Measurements from ENCODE around the gene NXN. TPM values are rescaled to one million over a fixed set of nuclear protein-coding genes. Genes with fewer than 3 reads are reported as not detected.
"Not testable (repeated sequence)": the region's sequence is repeated elsewhere in the genome, so short reads cannot be mapped to it uniquely, and the experiment has no call there.

The NXN gene
- polyA plus RNA-seq, 1 donor from 2014 or later: 14.8 TPM

DNA sequence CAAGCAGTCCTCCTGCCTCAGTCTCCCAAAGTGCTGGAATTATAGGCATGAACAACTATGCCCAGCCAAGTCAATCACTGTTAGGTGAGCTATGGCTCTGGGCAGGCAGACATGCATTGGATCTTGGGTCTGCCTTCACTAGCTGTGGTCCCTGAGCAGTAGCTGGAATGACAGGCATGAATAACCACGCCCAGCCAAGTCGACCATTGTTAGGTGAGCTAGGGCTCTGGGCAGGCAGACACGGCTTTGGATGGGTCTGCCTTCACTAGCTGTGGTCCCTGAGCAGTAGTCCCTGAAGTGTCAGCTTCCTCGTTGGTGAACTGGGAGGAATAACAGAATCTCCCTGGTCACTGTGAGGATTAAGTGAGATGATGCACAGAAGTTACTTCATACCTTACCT, 191.0 kb downstream of the NXN start (continued):
- TF ChIP-seq MXI1 (conservative IDR thresholded peaks at IDR 0.05; ENCODE audit: poor library complexity, severe bottlenecking): no peak
- no peak for TF ChIP-seq POLR2AphosphoS5 (IDR thresholded peaks at IDR 0.05)

DNA sequence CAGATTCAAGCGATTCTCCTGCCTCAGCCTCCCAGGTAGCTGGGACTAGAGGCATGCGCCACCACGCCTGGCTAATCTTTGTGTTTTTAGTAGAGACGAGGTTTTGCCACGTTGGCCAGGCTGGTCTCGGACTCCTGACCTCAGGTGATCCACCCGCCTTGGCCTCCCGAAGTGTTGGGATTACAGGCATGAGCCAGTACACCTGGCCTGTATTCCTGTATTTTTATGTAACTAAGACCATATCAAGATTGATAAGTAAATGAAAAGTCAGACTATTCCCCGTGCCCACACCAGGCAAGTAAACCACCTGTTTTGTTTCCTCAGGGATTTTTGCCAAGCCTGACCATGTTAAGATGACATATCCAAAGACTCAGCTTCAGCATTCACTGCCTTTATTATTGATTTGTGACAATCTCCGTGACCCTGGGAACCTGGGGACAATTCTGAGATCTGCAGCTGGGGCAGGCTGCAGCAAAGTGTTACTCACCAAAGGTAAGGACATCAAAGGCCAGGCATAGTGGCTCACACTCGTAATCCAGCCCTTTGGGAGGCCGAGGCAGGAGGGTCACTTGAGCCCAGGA, 191.8 kb downstream of the NXN start:
- Histone ChIP-seq H3K27ac (ENCODE audit: low read length) (no peak overlapping the region), H4K20me1 (ENCODE audit: insufficient read depth) (no peaks in the 10 kb centered on the region), H3K4me2 (ENCODE audit: low read length) (no peak overlapping the region), H3K36me3 (ENCODE audit: insufficient read depth, low read length) (no peaks in the 10 kb centered on the region), H3K27me3 (ENCODE audit: insufficient read depth, low read depth, low read length) (no peaks in the 10 kb centered on the region), H3K4me3 (ENCODE audit: low read length) (no peak overlapping the region), H3K9me3 (ENCODE audit: low read length) (no peaks in the 10 kb centered on the region), H3F3A (ENCODE audit: insufficient read depth, low read length, poor library complexity, severe bottlenecking) (no peaks in the 10 kb centered on the region), H2AFZ (ENCODE audit: low read depth, low read length) (no peak overlapping the region), H3K9ac (ENCODE audit: low read length) (no peak overlapping the region), H3K9me2 (ENCODE audit: insufficient read depth, low read length) (no peaks in the 10 kb centered on the region), H3K79me2 (replicated peaks; ENCODE audit: insufficient read depth, low read length) (peaks cover 22% of the 10 kb centered on the region)
- TF ChIP-seq EP300 (conservative IDR thresholded peaks at IDR 0.05; ENCODE audit: poor library complexity, severe bottlenecking) (no peak), TAF1 (IDR thresholded peaks at IDR 0.05; ENCODE audit: low read depth) (no peak), RAD21 (conservative IDR thresholded peaks at IDR 0.05) (no peak), SMC3 (conservative IDR thresholded peaks at IDR 0.05; ENCODE audit: poor library complexity) (no peak), POLR2AphosphoS5 (IDR thresholded peaks at IDR 0.05) (no peak), MXI1 (conservative IDR thresholded peaks at IDR 0.05; ENCODE audit: poor library complexity, severe bottlenecking) (no peak), EZH2 (IDR thresholded peaks at IDR 0.05; ENCODE audit: borderline replicate concordance, insufficient read depth, low read length, poor library complexity, severe bottlenecking) (no peak)
- TF ChIP-seq, protein P1, sequence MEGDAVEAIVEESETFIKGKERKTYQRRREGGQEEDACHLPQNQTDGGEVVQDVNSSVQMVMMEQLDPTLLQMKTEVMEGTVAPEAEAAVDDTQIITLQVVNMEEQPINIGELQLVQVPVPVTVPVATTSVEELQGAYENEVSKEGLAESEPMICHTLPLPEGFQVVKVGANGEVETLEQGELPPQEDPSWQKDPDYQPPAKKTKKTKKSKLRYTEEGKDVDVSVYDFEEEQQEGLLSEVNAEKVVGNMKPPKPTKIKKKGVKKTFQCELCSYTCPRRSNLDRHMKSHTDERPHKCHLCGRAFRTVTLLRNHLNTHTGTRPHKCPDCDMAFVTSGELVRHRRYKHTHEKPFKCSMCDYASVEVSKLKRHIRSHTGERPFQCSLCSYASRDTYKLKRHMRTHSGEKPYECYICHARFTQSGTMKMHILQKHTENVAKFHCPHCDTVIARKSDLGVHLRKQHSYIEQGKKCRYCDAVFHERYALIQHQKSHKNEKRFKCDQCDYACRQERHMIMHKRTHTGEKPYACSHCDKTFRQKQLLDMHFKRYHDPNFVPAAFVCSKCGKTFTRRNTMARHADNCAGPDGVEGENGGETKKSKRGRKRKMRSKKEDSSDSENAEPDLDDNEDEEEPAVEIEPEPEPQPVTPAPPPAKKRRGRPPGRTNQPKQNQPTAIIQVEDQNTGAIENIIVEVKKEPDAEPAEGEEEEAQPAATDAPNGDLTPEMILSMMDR (IDR thresholded peaks at IDR 0.05; ENCODE audit: poor library complexity, severe bottlenecking): no peak
- TF ChIP-seq, protein P2, sequence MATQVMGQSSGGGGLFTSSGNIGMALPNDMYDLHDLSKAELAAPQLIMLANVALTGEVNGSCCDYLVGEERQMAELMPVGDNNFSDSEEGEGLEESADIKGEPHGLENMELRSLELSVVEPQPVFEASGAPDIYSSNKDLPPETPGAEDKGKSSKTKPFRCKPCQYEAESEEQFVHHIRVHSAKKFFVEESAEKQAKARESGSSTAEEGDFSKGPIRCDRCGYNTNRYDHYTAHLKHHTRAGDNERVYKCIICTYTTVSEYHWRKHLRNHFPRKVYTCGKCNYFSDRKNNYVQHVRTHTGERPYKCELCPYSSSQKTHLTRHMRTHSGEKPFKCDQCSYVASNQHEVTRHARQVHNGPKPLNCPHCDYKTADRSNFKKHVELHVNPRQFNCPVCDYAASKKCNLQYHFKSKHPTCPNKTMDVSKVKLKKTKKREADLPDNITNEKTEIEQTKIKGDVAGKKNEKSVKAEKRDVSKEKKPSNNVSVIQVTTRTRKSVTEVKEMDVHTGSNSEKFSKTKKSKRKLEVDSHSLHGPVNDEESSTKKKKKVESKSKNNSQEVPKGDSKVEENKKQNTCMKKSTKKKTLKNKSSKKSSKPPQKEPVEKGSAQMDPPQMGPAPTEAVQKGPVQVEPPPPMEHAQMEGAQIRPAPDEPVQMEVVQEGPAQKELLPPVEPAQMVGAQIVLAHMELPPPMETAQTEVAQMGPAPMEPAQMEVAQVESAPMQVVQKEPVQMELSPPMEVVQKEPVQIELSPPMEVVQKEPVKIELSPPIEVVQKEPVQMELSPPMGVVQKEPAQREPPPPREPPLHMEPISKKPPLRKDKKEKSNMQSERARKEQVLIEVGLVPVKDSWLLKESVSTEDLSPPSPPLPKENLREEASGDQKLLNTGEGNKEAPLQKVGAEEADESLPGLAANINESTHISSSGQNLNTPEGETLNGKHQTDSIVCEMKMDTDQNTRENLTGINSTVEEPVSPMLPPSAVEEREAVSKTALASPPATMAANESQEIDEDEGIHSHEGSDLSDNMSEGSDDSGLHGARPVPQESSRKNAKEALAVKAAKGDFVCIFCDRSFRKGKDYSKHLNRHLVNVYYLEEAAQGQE (IDR thresholded peaks at IDR 0.05; ENCODE audit: borderline replicate concordance): no peak

GRCh38 chr17:785901-786300, 193.7 kb downstream of the NXN start:
- not testable (repeated sequence) for H3K4me3 ChIP-seq (ENCODE audit: low read length); H4K20me1 ChIP-seq (ENCODE audit: insufficient read depth); H3K9me3 ChIP-seq (ENCODE audit: low read length); H3K9me2 ChIP-seq (ENCODE audit: insufficient read depth, low read length); H3K36me3 ChIP-seq (ENCODE audit: insufficient read depth, low read length); H3F3A ChIP-seq (ENCODE audit: insufficient read depth, low read length, poor library complexity, severe bottlenecking); H2AFZ ChIP-seq (ENCODE audit: low read depth, low read length); H3K9ac ChIP-seq (ENCODE audit: low read length); H3K27ac ChIP-seq (ENCODE audit: low read length); H3K27me3 ChIP-seq (ENCODE audit: insufficient read depth, low read depth, low read length); H3K4me2 ChIP-seq (ENCODE audit: low read length)
- H3K79me2 ChIP-seq (replicated peaks; ENCODE audit: insufficient read depth, low read length): peaks cover 37% of the 10 kb centered on the region
